GM19395 (cell line): ENCODE data around the gene SORCS2.

Experiments
- ATAC-seq: cut with Tn5 transposase; IDR thresholded peaks from one replicate; pipeline ENCODE4 v1.9.1; 2021; ENCODE audit warnings: mild to moderate bottlenecking, moderate library complexity; ENCODE audit not compliant: unreplicated experiment

The SORCS2 gene

GRCh38 chr4:7775396-7775795 is 583.1 kb downstream of the SORCS2 start:
- no peak for ATAC-seq

GRCh38 chr4:7777017-7777710 is 584.8 kb downstream of the SORCS2 start:
- no peak for ATAC-seq

- ATAC-seq: no peak
These were observed 585.7 kb downstream of the SORCS2 start for GRCh38 chr4:7777871-7778509.

- no peak for ATAC-seq
These were observed 586.4 kb downstream of the SORCS2 start for GRCh38 chr4:7778510-7779431.

GRCh38 chr4:7779432-7779768 is 587.1 kb downstream of the SORCS2 start:
- no peak for ATAC-seq

GRCh38 chr4:7780751-7781348 is 588.5 kb downstream of the SORCS2 start:
- no peak for ATAC-seq

GRCh38 chr4:7781366-7781765 is 589.0 kb downstream of the SORCS2 start:
- ATAC-seq: no peak

GRCh38 chr4:7781993-7782392 is 589.7 kb downstream of the SORCS2 start:
- ATAC-seq: no peak

GRCh38 chr4:7782783-7783182 is 590.4 kb downstream of the SORCS2 start:
- ATAC-seq: no peak

GRCh38 chr4:7783541-7783940 is 591.2 kb downstream of the SORCS2 start:
- no peak for ATAC-seq

GRCh38 chr4:7784131-7784870 is 592.0 kb downstream of the SORCS2 start:
- ATAC-seq: no peak

- ATAC-seq: no peak
These were observed 592.7 kb downstream of the SORCS2 start for GRCh38 chr4:7785017-7785416.

GRCh38 chr4:7786040-7786439 is 593.7 kb downstream of the SORCS2 start:
- no peak for ATAC-seq

- ATAC-seq: no peak
These were observed 594.2 kb downstream of the SORCS2 start for GRCh38 chr4:7786517-7786916.

- ATAC-seq: no peak
These were observed 594.7 kb downstream of the SORCS2 start for GRCh38 chr4:7787067-7787466.

GRCh38 chr4:7787681-7788141 is 595.4 kb downstream of the SORCS2 start:
- no peak for ATAC-seq

- ATAC-seq: no peak
These were observed 595.9 kb downstream of the SORCS2 start for GRCh38 chr4:7788193-7788592.

- no peak for ATAC-seq
These were observed 596.5 kb downstream of the SORCS2 start for GRCh38 chr4:7788694-7789425.

- no peak for ATAC-seq
These were observed 597.7 kb downstream of the SORCS2 start for GRCh38 chr4:7790023-7790422.

- ATAC-seq: no peak
These were observed 598.7 kb downstream of the SORCS2 start for GRCh38 chr4:7790999-7791398.
